GM12878 (cell line): ENCODE measurements around the gene ETAA1.

ENCODE experiments used
- ATF2 ChIP-seq: IDR thresholded peaks from 2 replicates; pipeline ENCODE4 v1.6.1; 2012; ENCODE audit warnings: low read length, inconsistent platforms
- BACH1 ChIP-seq: fragments of 450-650 bp; IDR thresholded peaks from 2 replicates; pipeline ENCODE4 v1.6.1; 2017; ENCODE audit warnings: mild to moderate bottlenecking, borderline replicate concordance
- CTCF ChIP-seq, 3 experiments: IDR thresholded peaks in 2 of 3; conservative IDR thresholded peaks in 1 of 3; 2 replicates each; pipeline ENCODE4 v1.5.1; 2011; ENCODE audit warnings: low read depth in 3 of 3, low read length in 3 of 3, mild to moderate bottlenecking in 3 of 3, control low read depth in 2 of 3, moderate library complexity in 2 of 3, inconsistent platforms in 1 of 3, mixed read lengths in 1 of 3; ENCODE audit not compliant: control insufficient read depth in 2 of 3, insufficient read depth in 1 of 3; ENCODE audit errors: extremely low read depth in 1 of 3
- EP300 ChIP-seq, 2 experiments: fragments of 150-350 bp in 1 of 2; IDR thresholded peaks; 2 replicates each; pipeline ENCODE4 v1.6.1; 2011 to 2012; ENCODE audit warnings: low read depth in 2 of 2, low read length in 2 of 2, borderline replicate concordance in 1 of 2, improper control_type of control experiment in 1 of 2, inconsistent platforms in 1 of 2; ENCODE audit not compliant: control insufficient read depth in 1 of 2
- ETV6 ChIP-seq, 2 experiments: fragments of 450-650 bp in 1 of 2; IDR thresholded peaks in 1 of 2; conservative IDR thresholded peaks in 1 of 2; 2 replicates each; pipeline ENCODE4 v1.6.1; 2014; ENCODE audit warnings: antibody characterized with exemption in 1 of 2, borderline replicate concordance in 1 of 2, low read depth in 1 of 2, mild to moderate bottlenecking in 1 of 2, moderate library complexity in 1 of 2
- MEF2B ChIP-seq: fragments of 450-650 bp; IDR thresholded peaks from 2 replicates; pipeline ENCODE4 v1.6.1; 2018; ENCODE audit warnings: mild to moderate bottlenecking, moderate library complexity; ENCODE audit not compliant: partially characterized antibody, poor library complexity, severe bottlenecking
- MTA3 ChIP-seq: IDR thresholded peaks from 2 replicates; pipeline ENCODE4 v1.6.1; 2012; ENCODE audit warnings: low read length, inconsistent platforms, borderline replicate concordance
- POLR2A ChIP-seq: IDR thresholded peaks from 2 replicates; pipeline ENCODE4 v1.6.1; 2011; ENCODE audit warnings: low read depth, mild to moderate bottlenecking, low read length
- SUPT20H ChIP-seq: IDR thresholded peaks from 2 replicates; pipeline ENCODE4 v1.6.1; 2011; ENCODE audit warnings: low read depth, mild to moderate bottlenecking, low read length, moderate library complexity, borderline replicate concordance; ENCODE audit not compliant: control insufficient read depth
- ZNF622 ChIP-seq: fragments of 450-650 bp; IDR thresholded peaks from 2 replicates; pipeline ENCODE4 v1.6.1; 2017; ENCODE audit warnings: mild to moderate bottlenecking, inconsistent platforms
- TF ChIP-seq, protein P1 (sequence below): fragments of 450-650 bp; IDR thresholded peaks from 2 replicates; pipeline ENCODE4 v1.6.1; 2017; ENCODE audit warnings: mild to moderate bottlenecking

DNA sequence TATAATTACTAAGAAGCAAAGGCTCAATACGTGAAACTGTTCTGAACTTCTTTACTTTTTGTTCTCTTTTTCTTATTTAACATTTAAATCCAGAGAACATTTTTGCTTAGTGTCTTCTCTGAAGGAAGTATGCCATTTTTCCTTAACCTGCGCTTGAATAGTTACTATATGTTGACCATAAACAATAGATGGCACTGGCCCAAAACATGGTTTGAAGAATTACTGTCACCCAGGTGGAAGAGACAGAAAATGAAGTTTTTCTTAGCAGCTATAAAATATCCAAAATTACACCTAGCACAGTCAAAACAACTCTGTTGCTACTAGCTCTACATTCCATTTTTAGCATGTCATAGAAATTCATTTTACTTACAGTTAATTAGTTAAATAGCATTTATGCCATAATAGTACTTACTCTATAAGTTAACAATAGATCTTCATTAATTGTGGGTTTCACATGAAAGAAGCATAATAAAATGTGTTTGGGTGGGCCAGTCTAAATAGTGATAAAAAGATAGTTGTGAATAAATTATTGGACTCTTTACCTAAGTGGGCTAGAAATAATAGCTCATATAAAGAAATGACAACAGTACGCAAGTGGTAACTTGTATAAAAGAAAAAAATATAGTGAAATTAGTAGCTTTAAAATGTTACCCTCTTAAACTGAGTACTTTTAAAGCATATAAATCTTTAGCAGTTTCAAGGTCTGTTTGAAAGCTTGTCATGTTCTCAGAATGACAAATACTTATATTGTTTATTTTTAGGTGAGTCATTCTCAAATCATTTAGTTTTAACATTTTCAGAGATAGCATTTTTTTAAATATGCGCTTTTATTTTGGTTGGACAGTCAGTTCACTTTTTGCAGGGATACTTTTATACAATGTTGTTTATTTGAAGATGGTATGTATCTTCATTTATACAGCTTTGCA lies 3.7 kb downstream of the ETAA1 start:
- no peak for TF ChIP-seq EP300 (IDR thresholded peaks at IDR 0.05; ENCODE audit: borderline replicate concordance in 1 of 2, control insufficient read depth in 1 of 2, low read depth in 2 of 2, low read length in 2 of 2)
- TF ChIP-seq BACH1 = no peak
- no peak for TF ChIP-seq MEF2B
- TF ChIP-seq MTA3 = no peak
- no peak for TF ChIP-seq SUPT20H
- TF ChIP-seq ZNF622 = no peak
- TF ChIP-seq ETV6 (conservative IDR thresholded peaks at IDR 0.05 in 1 of 2, IDR thresholded peaks at IDR 0.05 in 1 of 2; ENCODE audit: borderline replicate concordance in 1 of 2, low read depth in 1 of 2) = no peak
- no peak for TF ChIP-seq ATF2
- TF ChIP-seq CTCF (IDR thresholded peaks at IDR 0.05 in 2 of 3, conservative IDR thresholded peaks at IDR 0.05 in 1 of 3; ENCODE audit: control insufficient read depth in 2 of 3, extremely low read depth in 1 of 3, insufficient read depth in 1 of 3, low read depth in 3 of 3, low read length in 3 of 3) = no peak
- TF ChIP-seq POLR2A = no peak
- TF ChIP-seq, protein P1, sequence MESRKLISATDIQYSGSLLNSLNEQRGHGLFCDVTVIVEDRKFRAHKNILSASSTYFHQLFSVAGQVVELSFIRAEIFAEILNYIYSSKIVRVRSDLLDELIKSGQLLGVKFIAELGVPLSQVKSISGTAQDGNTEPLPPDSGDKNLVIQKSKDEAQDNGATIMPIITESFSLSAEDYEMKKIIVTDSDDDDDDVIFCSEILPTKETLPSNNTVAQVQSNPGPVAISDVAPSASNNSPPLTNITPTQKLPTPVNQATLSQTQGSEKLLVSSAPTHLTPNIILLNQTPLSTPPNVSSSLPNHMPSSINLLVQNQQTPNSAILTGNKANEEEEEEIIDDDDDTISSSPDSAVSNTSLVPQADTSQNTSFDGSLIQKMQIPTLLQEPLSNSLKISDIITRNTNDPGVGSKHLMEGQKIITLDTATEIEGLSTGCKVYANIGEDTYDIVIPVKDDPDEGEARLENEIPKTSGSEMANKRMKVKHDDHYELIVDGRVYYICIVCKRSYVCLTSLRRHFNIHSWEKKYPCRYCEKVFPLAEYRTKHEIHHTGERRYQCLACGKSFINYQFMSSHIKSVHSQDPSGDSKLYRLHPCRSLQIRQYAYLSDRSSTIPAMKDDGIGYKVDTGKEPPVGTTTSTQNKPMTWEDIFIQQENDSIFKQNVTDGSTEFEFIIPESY = no peak
